Fibroblast of skin of right biceps (primary cell): Measurements from ENCODE around the gene CMPK2.

Source experiments
- DNase-seq: peaks from one replicate; pipeline ENCODE4 v3.0.0-alpha.2; 2013

CMPK2 gene

GRCh38 chr2:6841537-6842287 is 24.0 kb downstream of the CMPK2 start:
- no peak for DNase-seq

GRCh38 chr2:6838673-6839319 is 26.9 kb downstream of the CMPK2 start:
- DNase-seq: no peak

GRCh38 chr2:6835467-6835866 is 30.2 kb downstream of the CMPK2 start:
- no peak for DNase-seq

- DNase-seq: no peak
Measured at GRCh38 chr2:6834163-6834562, 31.5 kb downstream of the CMPK2 start.

DNA sequence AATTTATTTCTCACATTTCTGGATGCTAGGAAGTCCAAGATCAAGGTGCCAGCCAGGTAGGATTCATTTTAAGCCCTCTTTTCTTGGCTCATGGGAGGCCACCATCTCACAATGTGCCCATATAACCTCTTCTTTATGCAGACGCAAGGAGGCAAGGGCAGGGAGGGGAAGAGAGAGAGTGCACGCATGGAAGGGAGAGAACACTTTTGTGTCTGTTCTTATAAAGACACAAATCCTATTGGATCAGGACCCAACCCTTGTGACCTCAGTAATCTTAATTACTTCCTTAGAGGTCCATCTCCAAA is 32.5 kb downstream of the CMPK2 start:
- DNase-seq: no peak

DNA sequence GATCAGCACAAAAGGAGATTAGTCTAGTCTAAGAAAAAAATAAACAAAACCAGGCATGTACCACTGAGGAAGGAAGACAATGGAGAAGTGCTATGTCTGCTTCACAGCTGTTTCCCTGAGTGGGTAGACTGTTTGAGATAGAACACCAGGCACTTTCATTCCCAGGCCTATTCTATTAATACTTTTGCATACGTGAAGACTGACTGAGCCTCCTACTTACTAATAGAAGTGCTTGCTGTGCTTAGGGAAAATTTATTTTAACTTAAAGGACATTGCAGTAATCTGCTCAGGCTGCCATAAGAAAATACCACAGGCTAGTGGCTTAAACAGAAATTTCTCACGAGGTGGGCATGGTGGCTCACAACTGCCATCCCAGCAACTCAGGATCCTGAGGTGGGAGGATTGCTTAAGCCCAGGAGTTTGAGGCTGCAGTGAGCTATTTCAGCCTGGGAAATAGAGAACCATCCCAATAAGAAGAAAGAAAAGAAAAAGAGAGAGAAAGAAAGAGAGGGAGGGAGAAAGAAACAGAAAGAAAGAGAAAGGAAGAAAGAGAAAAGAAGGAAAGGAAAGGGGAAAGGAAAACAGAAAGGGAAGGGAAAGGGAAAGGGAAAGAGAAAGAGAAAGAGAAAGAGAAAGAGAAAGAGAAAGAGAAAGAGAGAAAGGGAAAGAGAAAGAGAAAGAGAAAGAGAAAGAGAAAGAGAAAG is 33.0 kb downstream of the CMPK2 start:
- no peak for DNase-seq

GRCh38 chr2:6831229-6831628 is 34.5 kb downstream of the CMPK2 start:
- DNase-seq: no peak

DNA sequence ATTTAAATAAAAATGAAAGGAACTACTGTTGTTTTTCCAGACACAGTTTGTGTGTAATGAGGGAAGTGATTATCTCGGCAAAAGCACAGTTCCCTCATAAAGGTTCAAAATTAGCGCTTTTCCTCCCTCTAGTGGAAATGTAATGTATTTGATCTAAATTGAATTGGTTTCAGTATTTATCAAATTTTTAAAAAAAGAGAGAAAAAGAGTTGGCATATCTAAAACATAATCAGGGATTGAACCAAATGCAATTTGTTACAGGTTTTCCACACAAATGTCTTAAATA is 37.5 kb downstream of the CMPK2 start:
- DNase-seq: peak; percentile 53

DNA sequence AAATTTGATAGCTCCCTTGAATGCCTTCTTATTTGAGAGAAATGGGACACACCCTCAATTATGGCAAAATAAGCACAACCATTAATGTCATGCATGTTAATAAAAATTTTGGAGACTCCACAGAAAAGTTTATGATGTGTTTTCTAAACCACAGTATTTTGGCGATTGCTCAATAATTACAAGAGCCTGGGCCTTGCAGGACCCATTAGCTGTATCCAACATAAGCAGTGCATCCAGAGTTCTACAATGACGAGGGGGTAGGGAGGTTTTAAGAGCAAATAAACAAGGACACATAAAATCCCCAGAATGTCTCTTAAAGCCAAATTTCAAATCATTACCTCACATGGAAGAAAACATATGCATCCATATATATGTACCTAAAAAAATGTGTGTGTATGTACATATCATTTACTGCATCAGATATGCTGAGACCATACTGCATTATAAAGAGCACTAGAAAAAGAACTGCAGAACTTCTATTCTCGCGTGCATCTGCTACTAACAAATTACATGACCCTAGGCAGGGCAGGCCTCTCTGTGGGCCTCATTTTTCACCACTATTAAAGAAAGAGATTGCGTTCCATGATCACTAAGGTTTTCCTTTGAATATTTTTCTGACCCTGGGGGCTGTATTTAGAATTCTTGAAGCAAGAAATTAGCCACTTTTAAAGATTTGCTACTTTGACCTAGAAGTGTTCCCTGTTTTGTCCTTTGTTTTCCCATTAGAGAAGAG is 38.0 kb downstream of the CMPK2 start:
- peak; percentile 41 for DNase-seq

GRCh38 chr2:6826081-6826913 is 39.4 kb downstream of the CMPK2 start:
- peak; percentile 82 for DNase-seq

DNA sequence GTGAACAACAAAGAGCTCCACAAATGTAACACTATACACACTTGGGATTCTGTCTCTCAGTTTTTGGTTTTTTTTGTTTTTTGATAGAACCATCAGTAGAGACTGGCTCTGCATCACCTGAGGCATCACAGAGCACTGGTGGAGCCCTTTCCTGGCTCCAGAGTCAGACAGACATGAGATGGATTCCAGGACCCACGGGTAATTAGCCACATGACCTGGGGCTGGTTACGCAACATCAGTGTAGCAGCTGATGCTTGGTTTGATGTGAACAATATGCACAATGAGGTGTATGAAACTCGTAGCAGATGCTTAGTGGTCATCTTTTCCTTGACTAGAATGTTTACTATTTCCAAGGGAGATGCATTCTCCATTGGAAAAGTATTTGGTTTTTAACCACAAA is 40.7 kb downstream of the CMPK2 start:
- DNase-seq: peak; percentile 78

GRCh38 chr2:6823111-6823510 is 42.6 kb downstream of the CMPK2 start:
- peak; percentile 89 for DNase-seq

DNA sequence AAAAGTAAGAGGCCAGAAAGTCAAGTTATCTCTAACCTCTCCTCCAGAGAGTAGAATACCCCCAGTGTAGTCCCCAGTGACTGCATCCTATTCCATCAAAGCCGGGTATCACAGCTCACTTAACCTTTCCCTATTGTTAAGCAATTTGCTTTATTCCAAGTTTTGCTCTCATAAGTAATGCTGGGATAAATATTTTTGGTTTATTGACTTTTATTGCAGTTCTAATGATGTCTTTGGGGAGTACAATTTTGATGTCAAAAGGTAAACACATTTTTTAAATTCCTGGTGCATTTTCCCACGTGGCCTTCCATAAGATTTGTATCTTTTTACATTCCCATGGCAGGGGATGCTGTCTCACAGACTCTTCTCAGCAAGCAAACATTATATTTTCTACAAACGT is 43.3 kb downstream of the CMPK2 start:
- DNase-seq: peak; percentile 63

- DNase-seq: no peak
Measured at GRCh38 chr2:6820903-6821584, 44.7 kb downstream of the CMPK2 start.

DNA sequence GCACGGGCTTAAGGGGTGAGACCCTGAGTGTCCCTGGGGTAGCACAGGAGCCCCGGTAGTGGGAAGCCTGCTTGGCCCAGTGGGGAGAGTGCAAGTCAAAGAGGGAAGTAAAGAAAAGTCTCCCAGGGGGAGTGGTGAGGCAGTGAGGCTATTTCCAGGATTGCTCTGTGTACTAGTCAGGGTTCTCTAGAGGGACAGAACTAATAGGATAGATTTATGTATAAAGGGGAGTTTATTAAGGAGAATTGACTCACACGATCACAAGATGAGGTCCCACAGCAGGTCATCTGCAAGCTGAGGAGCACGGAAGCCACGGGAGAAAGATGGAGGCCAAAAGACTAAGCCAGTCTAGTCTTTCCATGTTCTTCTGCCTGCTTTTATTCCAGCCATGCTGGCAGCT is 45.5 kb downstream of the CMPK2 start:
- DNase-seq: no peak

- DNase-seq: no peak
Measured at GRCh38 chr2:6819668-6820067, 46.0 kb downstream of the CMPK2 start.

DNA sequence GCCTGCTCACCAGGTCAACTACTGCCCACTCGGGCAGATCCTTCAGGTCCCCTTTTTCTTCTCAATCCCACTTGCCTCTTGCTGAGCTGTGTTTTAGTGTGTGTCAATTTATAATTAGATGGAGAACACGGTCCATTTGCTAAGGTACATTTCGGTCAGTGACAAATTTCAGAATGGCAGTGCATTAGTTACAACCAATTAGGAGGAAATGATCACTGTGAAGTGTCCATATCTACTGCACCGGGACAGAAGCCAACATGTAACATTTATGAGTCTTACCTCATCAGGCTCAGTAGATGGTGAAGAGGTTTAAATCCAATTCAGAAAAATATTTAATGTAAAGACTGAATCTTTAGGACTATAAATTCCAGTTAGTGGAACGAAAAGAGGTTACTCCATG is 47.7 kb downstream of the CMPK2 start:
- DNase-seq: no peak

GRCh38 chr2:6814869-6815268 is 50.8 kb downstream of the CMPK2 start:
- DNase-seq: no peak

DNA sequence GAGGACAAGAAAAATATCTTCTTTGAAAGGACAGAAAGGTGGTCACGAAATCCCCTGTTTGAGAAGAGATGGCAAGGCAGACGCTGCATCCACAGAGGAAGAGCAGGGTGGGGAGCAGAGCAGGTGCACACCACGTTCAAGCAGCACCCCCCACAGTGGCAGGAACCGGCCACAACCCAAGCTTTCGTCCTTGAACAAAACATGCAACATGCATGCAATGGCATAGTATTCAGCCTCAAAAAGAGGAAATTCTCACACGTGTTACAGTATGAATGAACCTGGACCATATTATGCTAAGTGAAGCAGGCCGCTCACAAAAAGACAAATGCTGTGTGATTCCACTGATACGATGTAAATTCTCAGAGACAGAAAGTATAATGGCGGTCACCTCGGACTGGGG is 51.4 kb downstream of the CMPK2 start:
- no peak for DNase-seq

DNA sequence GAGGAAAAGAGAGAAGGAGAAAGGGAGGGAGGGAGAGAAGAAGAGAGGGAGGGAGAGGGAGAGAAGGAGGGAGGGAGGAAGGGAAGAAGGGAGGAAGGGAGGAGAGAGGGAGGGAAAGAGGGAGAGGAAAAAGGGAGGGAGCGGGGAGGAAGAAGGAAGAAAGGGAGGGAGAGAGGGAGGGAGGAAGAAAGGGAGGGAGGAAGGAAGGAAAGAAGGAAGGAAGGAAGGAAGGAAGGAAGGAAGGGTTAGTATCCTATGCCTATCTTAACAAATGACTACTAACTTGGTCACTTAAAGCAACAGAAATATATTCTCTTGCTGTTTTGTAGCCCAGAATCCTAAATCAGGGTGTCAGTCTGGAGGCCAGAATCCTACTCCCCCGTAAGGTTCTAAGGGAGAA is 52.1 kb downstream of the CMPK2 start:
- no peak for DNase-seq

- DNase-seq: no peak
Measured at GRCh38 chr2:6812857-6813530, 52.7 kb downstream of the CMPK2 start.

- no peak for DNase-seq
Measured at GRCh38 chr2:6810961-6811360, 54.7 kb downstream of the CMPK2 start.
